A549 treated with DMSO at 1 μM for 4 hours (cell line): ENCODE results near the gene OGFOD2. TPM values are rescaled to one million over a fixed set of nuclear protein-coding genes. Genes with fewer than 3 reads are reported as not detected.

Experiments used
- total RNA-seq: library from RNA; stranded (reverse); fragments of 200-300 nt; extraction: Qiagen RNA extraction; gene quantifications from 5 replicates; pipeline ENCODE4 v1.2.3, GENCODE V29; 2022; ENCODE audit warnings: low read depth

The OGFOD2 gene
- 10.1 to 18.5 TPM (median 17.4 TPM) in 5 replicates for total RNA-seq

GRCh38 chr12:122974892-122975789 lies at the start of gene OGFOD2:
OGFOD2 (plus strand) TSS chr12:122975244; CDS start chr12:122975252, 8 bp downstream.

GRCh38 chr12:122965851-122966742 lies 8.9 kb upstream of the OGFOD2 start, which contains the start of gene ABCB9:
ABCB9 (minus strand) TSS chr12:122966463; CDS start chr12:122960235, 6,228 bp downstream.

GRCh38 chr12:122980183-122981035 lies 5.4 kb downstream of the OGFOD2 start, which contains the start of gene ARL6IP4:
ARL6IP4 (plus strand) TSS chr12:122980681; CDS start chr12:122981140, 459 bp downstream.

Other genes starting within 250 kb of the OGFOD2 start
- gene HCAR1, start 244.4 kb upstream of the OGFOD2 start, total RNA-seq = 0.02 to 0.08 TPM (median 0.06 TPM) in 5 replicates
- 56.5 to 69.9 TPM (median 62.6 TPM) in 5 replicates for gene DENR, start 222.4 kb upstream of the OGFOD2 start, total RNA-seq
- gene CCDC62, start 200.7 kb upstream of the OGFOD2 start, total RNA-seq = 0.03 to 0.16 TPM (median 0.08 TPM) in 5 replicates
- 9.6 to 12.5 TPM (median 11.3 TPM) in 5 replicates for gene HIP1R, start 139.8 kb upstream of the OGFOD2 start, total RNA-seq
- gene VPS37B, start 79.1 kb upstream of the OGFOD2 start, total RNA-seq = 33.3 to 34.9 TPM (median 34.0 TPM) in 5 replicates
- 8.4 to 11.4 TPM (median 8.9 TPM) in 5 replicates for gene ABCB9, start 8.8 kb upstream of the OGFOD2 start, total RNA-seq
- gene ARL6IP4, start 5.4 kb downstream of the OGFOD2 start, total RNA-seq = 204 to 250 TPM (median 232 TPM) in 5 replicates
- gene PITPNM2, start 175.8 kb downstream of the OGFOD2 start, total RNA-seq = 12.5 to 21.7 TPM (median 17.7 TPM) in 5 replicates